SKM-1 treated with dmso at 0.1 percent for 144 hours (cell line): ENCODE results near the gene ZNF219.

ENCODE experiments used
- DNase-seq: peaks from one replicate; lab custom pipeline; 2025; ENCODE audit not compliant: unreplicated experiment; lab: John Stamatoyannopoulos, UW

Gene ZNF219

DNA sequence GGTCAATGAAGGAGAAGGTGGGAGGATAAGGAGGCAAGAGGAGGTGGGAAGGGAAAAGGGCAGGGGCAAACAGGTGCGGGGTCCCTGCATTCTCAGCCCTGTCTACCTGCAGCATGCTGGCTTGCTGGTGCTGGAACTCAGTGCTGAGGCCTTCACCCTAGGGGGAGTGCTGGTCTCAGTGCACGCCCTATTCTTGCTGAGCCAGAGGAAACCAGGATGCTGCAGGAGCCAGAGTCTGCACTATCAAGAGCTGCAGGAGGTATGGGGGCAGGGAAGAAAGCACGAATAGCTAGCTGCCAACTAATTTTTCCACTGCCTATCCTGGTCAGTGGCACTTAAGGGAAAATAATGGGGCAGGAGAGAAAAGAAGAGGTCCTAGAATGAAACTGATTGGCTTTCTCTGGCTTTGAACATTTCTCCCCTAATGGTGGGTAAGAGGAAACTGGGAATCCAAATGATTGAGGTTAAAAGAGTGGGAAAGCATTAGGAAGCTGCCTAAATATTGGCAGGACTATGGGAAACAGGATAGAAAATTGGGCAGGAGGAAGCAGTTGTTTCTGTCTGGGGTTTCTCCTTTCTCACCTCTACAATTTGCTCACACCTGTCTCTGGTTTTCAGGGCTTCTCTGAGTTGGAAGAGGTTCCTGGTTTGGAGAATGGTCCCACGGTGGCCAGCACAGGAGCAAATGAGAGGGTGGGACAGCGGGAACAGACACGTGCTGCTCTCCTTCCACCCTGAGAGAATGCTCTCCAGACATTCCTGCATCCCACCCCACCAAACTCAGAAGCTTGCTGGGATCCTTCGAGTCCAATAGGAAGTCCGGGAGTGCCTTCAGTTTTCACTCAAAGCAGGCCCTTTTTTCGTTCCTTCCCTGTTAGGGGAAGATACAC, 4.3 kb upstream of the ZNF219 start:
- no peak for DNase-seq

DNA sequence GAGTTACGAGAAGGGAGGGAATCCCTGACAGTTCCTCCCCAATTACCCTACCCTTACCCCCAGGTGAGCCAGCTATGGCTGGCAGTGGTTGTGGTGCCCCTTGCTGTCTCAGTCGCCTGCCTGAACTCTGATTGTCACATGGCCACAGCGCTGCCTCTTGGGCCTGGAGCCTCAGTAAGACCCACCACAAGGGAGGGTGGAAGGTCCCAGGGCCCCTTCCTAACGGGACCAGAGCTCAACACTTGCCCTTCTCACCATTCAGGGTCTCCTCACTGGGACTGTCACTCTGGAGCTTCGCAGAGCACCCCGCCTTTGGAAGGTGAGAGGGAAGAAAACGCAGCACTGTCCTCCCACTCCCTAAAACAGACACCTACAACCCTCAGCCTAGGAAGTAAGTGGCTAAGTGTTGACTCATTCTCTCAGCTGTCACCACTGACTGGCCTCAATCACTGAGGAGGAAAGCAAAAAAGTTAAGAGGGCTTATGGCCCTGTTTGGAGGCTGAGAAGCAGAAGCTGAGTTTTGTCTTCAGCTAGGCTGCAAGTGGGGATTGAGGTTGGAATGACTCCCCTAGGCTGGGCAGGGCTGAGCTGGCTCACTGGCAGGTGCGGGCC, 3.5 kb upstream of the ZNF219 start:
- DNase-seq, result no peak

DNA sequence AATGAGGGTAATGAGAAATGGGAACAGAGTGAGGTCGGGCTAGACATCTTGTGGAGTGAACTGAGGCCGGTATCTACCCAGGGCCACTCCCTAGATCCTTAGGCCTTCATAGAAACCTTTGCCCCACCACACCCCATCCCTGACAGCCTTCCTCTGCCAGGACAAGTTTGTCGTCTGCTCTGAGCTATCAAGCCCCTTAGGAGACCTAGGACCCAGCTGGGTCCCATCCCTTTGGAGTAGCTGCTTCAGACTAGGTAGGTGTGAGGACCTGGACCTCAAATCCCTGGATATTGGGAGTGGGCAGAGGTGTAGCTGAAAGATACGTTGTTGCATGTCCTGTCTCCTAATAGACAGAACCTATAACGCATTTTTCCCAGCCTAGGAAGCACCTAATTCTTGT, 2.5 kb upstream of the ZNF219 start, which contains the start of gene TMEM253:
TMEM253 (plus strand) TSS at position 136 of the 400 bp plus-strand sequence. CDS start 278 bp downstream, outside the sequence.
- no peak for DNase-seq

DNA sequence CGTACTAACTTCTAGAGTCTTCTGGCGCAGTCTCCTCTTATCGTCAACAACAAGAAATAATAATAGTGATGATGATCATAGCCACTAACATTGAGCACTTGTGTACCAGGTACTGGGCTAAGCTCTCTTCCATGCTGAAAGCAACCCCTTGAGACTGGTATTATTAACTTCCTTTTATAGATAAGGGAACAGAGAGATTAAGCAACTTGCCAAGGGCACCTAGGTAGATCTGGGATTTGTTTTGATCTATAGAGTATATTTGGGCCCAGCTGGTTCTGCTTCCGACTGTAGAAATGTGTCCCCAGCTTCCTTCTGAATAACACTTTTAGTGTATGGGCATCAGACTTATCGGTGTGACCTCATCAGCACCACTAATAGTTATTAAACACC, 1.1 kb upstream of the ZNF219 start:
- no peak for DNase-seq

DNA sequence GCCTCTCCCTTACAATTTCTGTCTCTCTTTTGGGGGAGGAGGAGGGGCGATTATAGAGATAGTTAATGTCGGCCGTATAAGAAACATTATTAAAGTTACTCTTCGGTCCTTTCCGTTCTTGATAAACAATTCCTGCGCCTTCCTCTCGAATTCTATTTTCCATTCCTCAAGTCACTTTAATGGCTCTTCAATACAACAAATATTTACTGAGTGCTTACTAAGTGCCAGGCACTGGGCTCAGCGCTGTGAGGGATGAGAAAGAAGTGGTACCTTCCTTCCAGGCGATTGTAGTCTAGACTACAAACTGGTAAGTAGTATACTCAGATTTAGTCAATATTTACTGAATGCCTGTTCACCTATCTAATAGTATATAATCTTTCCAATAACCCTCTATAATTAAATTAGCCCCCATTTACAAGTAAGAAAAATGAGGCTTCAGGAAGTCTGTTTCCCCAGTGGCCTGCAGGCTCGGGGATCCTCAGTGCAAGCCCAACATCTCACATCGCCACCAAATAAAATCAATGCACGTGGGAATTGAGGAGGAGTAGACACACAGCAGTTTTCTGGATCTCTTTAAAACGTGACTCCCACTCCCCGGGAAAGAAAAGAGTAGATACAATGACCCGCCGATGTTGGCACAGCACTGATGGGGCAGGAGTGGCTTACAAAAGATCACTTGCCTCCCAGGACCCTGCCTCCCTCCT, 589 bp upstream of the ZNF219 start:
- no peak for DNase-seq

DNA sequence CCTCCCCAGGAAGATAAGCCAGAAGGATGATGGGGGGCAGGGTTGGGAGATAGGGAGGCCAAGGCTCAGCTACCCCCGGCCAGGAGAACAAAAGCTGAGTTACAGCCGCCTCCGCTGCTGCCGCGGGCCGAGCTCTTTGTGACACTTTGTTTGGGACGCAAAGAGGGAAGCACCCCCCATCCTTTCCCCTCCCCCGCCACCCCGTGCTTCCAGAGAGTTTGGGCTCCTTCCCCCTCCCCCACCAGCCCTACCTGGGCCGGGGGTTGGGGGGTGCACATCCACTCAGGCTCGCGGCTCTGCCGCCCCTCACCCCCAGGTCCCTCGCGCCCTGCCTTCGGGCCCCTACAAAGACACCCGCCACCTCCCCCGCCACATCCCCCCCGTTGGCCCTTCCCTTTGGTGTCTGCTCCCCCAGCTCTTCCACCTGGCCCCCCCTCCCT, 799 bp downstream of the ZNF219 start:
- no peak for DNase-seq

DNA sequence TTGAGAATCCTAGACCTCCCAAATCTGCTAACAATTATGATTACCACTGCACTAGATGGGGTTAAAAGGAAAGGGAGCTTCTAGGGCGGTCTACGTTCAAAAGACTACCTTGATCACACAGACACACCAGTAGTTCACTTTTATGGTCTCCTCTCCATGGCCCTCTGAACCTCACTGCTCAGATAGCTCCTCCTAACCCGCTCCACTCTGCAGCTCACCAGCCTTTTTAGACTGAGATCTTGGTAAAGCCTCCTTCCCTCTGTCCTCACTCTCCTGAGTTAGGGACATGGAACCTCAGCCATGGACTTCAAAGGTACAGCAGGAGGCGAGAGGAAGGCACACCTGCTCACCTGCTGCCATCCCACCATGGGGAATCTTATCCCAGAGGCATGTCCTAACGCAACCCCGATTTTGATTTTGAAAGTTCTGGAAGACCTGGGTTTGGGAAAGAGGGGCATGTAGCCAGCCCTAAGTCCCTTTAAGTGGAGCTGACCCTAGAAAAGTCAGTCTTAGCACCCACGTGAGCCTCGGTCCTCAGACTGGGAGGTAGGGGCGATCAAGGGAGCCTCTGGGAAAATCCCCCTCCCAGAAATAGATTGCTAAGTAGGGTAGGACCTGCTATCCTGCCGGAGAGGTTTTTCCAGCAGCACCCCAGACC, 1.3 kb downstream of the ZNF219 start:
- no peak for DNase-seq

DNA sequence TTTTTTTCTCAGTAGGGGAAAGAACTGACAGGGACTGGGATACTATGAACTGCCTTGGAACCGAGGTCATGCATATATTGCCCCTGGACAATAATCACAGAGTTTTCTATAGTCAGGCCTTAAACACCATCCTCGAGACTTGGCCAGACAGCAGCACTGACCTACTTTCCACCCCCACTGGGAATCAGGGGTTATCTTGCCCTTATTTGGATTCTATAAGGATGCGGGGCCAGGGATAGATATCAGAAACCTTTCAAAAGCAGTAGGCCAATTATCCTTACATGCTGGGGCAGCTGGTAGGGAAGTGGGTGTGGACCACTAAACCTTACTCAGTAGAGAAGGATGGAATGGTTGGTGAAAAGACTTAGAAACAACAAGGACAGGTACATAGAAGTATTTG, 2.0 kb downstream of the ZNF219 start:
- no peak for DNase-seq

DNA sequence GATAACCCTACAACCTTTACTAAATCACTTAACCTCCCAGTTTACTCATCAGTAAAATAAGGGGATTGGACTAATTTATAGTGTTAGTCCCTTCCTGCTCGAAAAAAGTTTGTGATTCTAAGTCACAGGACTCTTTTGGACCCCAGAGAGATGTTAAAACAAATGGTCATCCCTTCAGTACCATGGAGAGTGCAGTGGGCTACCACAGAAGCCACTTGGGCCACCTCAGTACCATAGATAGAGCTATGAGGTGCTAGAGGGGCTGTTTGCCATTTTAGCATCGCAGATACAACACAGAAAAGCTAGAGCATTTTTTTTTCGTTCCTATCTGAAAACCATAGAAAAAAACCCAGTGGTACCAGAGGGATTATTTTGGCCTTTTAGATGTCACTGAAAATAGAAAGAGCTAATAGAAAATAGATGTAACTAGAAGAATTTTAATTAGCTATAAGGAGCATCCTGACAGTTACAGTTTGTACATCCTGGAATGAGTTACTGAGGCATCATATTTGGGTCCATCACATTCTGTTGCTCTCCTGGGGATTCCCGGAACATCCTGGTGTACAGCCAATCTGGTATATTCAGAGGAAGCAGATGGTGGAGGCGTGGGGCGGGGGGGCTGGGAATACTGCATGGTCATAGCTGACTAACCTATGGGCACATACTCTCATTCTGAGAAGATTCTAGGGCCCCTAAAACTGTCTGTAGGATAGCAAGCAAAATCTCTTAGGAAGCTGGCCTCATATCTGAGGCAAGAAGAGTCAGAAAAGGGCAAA, 2.8 kb downstream of the ZNF219 start:
- no peak for DNase-seq

DNA sequence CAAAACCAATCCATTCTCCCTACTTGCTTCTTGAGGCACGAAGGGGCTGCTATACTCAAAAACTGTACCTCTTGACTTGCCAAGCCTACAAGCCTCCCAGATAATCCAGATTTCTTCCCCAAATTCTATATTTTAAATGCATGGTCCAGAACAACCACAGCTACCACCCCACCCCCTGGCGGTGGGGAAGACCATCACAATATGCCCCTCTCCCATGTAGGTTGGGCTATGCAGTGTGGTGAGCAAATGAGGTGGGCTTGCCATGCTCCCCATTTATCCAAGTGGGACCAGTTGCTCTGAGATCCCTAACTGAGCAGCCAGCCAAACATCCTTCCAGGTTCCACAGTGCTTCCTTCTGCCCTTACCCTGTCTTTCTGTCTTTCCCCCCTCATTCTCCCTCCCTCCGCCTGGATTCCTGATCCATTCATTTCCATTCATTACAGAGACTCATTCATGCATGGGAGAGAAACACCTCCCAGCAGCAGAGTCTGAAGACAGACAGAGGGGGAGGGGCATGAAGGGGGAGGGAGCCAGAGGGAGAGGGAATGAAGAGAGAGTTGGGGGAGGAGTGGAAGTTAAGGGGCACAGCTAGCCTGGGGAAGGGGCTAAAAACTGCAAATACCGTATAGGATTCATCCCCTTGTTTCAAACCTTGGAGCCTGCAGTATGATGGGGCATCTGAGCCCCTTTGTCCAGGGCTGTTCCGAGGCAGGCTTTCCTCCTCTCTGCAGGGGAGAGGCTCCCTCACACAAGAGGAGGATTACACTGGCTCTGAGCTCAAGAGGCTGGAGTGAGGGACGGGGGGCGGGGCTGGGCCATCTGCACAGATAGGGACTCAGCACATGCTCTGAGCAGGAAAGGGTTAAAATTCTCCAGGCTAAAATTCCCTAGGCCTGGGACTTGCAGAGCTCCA, 4.4 kb downstream of the ZNF219 start:
- DNase-seq, result no peak

DNA sequence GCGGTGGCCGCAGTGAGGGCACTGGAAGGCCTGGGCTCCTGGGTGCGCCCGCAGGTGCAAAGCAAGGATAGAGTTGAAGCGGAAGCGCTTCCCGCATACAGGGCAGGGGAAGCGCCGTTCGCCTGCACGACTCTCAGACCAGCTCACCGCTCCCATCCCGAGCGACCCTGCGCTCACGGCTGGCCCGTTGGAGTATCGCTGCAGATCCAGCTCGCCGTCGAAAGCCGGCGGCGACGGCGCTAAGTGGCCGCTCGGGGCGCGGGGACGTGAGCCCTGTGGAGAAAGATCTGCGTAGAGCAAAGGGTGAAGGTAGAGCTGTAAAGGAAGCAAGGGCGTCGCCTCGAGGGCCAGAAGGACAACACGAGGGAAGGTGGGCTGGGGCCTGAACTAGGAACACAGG, 5.4 kb downstream of the ZNF219 start:
- DNase-seq, result no peak

DNA sequence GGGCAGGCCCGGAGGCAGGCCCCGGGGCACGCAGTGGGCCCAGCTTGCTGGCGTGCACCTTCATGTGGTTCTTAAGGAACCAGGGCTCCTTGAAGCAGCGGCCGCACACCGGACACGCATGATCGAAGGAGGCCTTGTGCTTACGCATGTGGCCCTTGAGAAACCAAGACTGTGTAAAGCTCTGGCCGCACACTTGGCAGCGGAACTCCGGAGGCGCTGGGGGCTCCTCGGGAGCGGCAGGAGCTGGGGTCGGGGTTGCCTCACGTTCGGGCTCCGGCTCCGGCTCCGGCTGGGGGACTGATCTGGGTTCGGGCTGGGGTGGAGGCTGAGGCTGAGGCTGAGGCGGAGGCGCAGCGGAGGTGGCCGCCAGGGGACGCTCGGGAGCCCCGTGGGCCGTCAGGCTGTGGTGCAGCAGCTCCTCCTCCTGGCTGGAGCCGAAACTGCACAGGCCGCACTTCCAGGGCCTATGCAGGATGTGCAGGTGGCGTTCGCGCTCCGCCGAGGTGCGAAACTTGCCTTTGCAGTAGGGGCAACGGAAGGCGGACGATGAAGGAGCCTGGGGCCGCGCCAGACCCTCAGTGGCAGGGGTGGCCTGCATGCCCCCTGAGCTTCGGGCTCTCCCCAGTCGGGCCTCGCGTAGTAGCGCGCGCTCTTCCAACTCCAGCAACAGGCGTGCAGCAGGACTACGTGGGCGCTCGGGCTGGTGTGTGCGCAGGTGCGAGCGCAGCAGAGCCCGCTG, 6.0 kb downstream of the ZNF219 start:
- peak; percentile 22 for DNase-seq

DNA sequence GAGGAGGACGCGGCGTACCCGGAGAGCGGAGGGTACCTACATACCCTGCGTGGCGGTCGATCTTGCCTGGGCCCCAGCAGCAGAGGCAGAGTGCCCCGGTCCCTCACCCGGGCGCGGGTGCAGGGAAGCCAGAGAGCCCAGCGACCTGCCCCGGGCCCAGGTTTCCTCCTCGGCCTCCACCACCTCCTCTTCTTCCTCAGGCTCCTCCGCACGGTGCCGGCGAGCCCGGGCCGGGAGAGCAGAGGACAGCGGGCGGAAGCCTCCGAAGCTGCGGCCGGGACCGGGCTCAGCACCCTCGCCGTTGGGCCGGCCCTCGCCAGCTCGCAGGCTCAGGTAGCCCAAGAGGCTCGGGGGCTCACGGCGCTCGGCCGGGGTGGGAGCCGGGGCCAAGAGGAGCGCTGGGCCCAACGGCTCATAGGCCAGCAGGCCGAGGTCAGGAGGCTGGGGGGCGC, 6.6 kb downstream of the ZNF219 start:
- DNase-seq, result no peak

DNA sequence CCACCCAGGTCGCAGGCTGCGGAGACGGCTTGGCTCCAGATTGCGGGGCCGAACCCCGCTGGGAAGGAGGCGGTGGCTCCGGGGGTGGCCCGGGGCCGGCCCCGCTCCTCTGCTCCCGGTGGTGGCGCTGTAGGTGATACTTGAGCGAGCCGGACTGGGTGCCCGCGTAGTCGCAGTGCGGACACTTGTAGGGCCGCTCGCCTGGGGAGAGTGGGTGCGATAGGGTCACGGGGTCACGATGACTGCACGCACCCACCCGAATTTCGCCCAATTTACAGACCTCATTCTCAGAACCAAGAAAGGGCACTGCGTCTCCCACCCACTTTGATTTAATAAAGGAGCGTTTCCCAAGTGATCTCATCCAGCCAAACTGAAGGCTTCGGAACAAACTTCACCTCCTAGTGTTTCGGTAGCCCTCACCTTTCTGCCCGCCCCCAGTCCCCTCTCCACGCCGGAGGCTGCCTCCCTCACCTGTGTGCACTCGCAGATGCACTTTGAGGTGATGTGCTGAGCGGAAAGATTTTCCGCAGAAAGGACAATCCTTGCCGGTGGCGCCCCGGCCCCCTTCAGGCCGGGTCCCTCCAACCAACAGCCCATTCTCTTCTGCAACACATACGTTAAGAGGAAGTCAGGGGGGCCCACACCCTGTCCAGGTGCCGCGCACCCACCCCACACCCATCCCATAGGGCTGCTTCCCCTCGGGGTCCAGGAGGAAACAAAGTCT, 7.4 kb downstream of the ZNF219 start:
- DNase-seq, result no peak

DNA sequence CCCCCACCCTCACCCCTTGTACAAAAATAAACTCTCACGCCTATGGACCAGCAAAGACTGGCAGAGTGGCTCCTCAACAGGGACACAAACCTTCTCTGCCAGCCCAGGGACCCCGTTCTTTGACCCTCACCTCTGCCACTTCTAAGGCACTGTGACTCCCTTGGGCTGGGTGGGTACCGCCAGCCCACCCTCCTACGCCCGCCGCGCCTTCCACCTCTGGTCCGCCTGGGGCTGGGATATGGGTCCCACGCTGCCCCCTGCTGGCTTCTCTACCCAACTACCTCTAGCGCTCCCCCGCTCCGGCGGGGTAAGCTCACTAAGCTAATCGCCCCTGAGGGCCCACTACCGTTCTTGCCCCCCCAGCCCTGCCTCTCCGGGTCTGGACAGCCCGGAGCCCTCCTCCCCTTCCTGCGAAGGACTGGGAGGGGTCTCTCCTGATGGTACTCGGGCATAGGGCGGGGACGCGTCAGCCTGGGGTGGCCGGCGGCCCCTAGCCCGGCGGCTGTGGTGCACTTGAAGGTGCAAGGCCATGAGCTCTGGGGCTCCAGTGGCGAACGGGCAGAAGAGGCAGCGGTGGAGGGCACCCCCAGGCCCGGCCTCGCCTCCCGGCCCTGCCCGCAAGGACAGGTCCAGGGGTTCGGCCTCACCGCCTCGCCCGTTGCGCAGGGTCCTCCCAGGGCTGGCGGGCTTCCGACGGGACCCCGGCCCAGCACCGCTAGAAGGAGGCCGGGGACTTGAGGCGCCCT, 8.1 kb downstream of the ZNF219 start:
- no peak for DNase-seq

DNA sequence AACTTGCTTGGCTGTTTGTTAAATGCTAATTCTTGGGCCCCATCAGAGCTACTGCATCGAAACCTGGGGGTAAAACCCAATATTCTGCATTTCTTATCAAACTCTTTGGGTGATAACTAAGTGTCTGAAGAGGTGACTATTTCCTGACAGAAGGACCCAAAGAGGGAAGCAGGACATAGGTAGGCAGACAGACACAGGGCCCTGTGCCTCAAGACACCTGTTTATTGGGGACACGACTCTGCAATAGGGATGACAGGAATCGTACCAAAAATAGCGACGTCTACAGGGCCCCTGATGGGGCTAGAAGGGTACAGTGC, 8.6 kb downstream of the ZNF219 start:
- no peak for DNase-seq

DNA sequence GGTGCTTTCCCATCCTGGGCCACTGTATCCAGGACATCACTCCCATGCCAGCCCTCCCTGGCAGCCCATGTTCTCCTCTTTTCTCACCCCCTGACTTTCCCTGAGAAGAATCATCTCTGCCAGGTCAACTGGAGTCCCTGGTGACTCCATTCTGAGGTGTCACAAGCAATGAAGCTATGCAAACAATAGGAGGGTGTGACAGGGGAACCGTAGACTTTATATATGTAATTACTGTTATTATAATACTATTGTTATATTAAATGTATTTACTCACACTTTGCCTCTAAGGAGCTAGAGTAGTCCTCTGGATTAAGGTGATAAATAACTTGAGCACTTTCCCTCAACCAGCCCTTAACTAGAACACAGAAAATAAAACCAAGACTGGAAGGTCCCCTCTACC, 9.2 kb downstream of the ZNF219 start:
- no peak for DNase-seq

DNA sequence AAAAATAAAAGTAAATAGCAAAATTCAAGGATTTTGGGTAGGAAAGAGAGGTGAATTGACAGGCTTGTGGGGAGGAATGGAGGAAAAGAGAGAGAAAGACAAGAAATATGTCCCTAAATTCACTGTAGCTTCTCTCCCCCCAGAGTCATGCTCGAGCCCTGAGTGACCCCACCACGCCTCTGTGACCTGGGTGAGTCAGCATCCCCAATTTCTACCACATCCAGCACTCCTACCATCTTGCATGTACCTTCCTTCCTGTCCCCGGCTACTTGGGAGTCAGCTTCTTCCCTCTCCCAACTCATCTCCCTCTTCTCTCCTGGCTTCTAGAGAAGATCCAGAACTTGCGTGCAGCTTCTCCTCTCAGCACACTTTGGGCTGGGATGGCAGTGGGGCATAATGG, 9.8 kb downstream of the ZNF219 start:
- DNase-seq, result no peak
